Astrocyte of the cerebellum (primary cell): Measurements from ENCODE around the gene PPM1L.
A peak's percentile ranks its signal among the peaks of the same experiment; 100 is the strongest.

Experiments used
- DNase-seq: peaks from one replicate; pipeline ENCODE4 v3.0.0-alpha.2; 2011; ENCODE audit warnings: low read depth
- H3K4me3 ChIP-seq: 2 replicates; pipeline ENCODE4 v1.5.1; 2011; ENCODE audit warnings: mild to moderate bottlenecking, low read depth, low read length, moderate library complexity
- CTCF ChIP-seq: IDR thresholded peaks from 2 replicates; pipeline ENCODE4 v1.5.1; 2012; ENCODE audit warnings: low read length, low read depth, moderate library complexity, mild to moderate bottlenecking; ENCODE audit errors: missing control alignments
- in situ Hi-C: cut with HindIII; loops from 2 replicates; pipeline ENCODE4 v1.10.0; 2017; ENCODE audit warnings: low sequenced_read_pairs

PPM1L gene

GRCh38 chr3:160916472-160916871 is 160.4 kb downstream of the PPM1L start:
- in situ Hi-C loops, result no loop called here
- no peak for TF ChIP-seq CTCF
- no peak for DNase-seq
- no peak overlapping the region for H3K4me3 ChIP-seq

- in situ Hi-C loops, result no loop called here
These were observed 163.9 kb downstream of the PPM1L start for GRCh38 chr3:160919942-160920341.

GRCh38 chr3:160921020-160921635 is 165.1 kb downstream of the PPM1L start:
- peak; percentile 16 for DNase-seq
- in situ Hi-C loops, result no loop called here
- peak; percentile 97 for TF ChIP-seq CTCF
- no peak overlapping the region for H3K4me3 ChIP-seq

More at GRCh38 chr3:160919942-160920341, 163.9 kb downstream of the PPM1L start:
- H3K4me3 ChIP-seq, result no peak overlapping the region
- DNase-seq, result no peak
- TF ChIP-seq CTCF, result no peak

GRCh38 chr3:160924776-160925175 is 168.7 kb downstream of the PPM1L start:
- no peak for DNase-seq
- H3K4me3 ChIP-seq, result no peak overlapping the region
- no peak for TF ChIP-seq CTCF
- in situ Hi-C loops, result no loop called here

- H3K4me3 ChIP-seq, result no peak overlapping the region
- no peak for TF ChIP-seq CTCF
- DNase-seq, result no peak
- in situ Hi-C loops, result no loop called here
These were observed 171.6 kb downstream of the PPM1L start for GRCh38 chr3:160927620-160928019.

- H3K4me3 ChIP-seq, result no peak overlapping the region
- in situ Hi-C loops, result no loop called here
- TF ChIP-seq CTCF, result no peak
- no peak for DNase-seq
These were observed 172.2 kb downstream of the PPM1L start for GRCh38 chr3:160928183-160928726.
